SU-DHL-6 (cell line): Measurements from ENCODE around the gene RASIP1.
"Not testable (repeated sequence)": the region's sequence is repeated elsewhere in the genome, so short reads cannot be mapped to it uniquely, and the experiment has no call there.

Source experiments
- H2AFZ ChIP-seq: fragments of 200-600 bp; sonication (generic); 2 replicates; pipeline ENCODE4 v1.6.1; 2014; ENCODE audit warnings: low read depth, mild to moderate bottlenecking, moderate library complexity, mixed read lengths, antibody characterized with exemption, low read length; ENCODE audit not compliant: severe bottlenecking
- H3F3A ChIP-seq: fragments of 200-600 bp; shearing (Covaris generic); 2 replicates; pipeline ENCODE4 v1.6.0; 2016; ENCODE audit warnings: antibody characterized with exemption, mild to moderate bottlenecking; ENCODE audit not compliant: insufficient read depth
- H3K27ac ChIP-seq: fragments of 200-600 bp; sonication (generic); 2 replicates; pipeline ENCODE4 v1.5.1; 2016; ENCODE audit warnings: low read depth, mild to moderate bottlenecking, low read length, moderate library complexity, mixed read lengths
- H3K27me3 ChIP-seq: fragments of 200-600 bp; sonication (generic), shearing (Covaris generic); 2 replicates; pipeline ENCODE4 v1.6.0; 2014; ENCODE audit warnings: mild to moderate bottlenecking, low read length
- H3K36me3 ChIP-seq: fragments of 200-600 bp; sonication (generic); 2 replicates; pipeline ENCODE4 v1.6.1; 2014; ENCODE audit warnings: mild to moderate bottlenecking, low read length, mixed read lengths
- H3K4me2 ChIP-seq: fragments of 300-600, 200-600 bp; shearing (Covaris generic), sonication (generic); 2 replicates; pipeline ENCODE4 v1.6.0; 2014; ENCODE audit warnings: low read length, low read depth, mild to moderate bottlenecking; ENCODE audit not compliant: poor library complexity, severe bottlenecking
- H3K4me3 ChIP-seq: fragments of 200-600 bp; sonication (generic); 2 replicates; pipeline ENCODE4 v1.5.1; 2014; ENCODE audit warnings: antibody characterized with exemption, low read length, mild to moderate bottlenecking, mixed read lengths; ENCODE audit not compliant: insufficient read depth, poor library complexity, severe bottlenecking
- H3K79me2 ChIP-seq: fragments of 200-600 bp; sonication (generic); 2 replicates; pipeline ENCODE4 v1.6.1; 2014; ENCODE audit warnings: mild to moderate bottlenecking, low read length, moderate library complexity; ENCODE audit not compliant: insufficient read depth
- H3K9ac ChIP-seq: fragments of 200-600 bp; sonication (generic); 2 replicates; pipeline ENCODE4 v1.7.0; 2014; ENCODE audit warnings: mild to moderate bottlenecking, low read length
- H3K9me2 ChIP-seq: fragments of 200-600 bp; sonication (generic); replicated peaks from 2 replicates; pipeline ENCODE4 v1.6.1; 2014; ENCODE audit warnings: low read length; ENCODE audit not compliant: insufficient read depth
- H3K9me3 ChIP-seq: fragments of 200-600 bp; sonication (generic); 2 replicates; pipeline ENCODE4 v1.6.1; 2014; ENCODE audit warnings: low read length, mixed read lengths; ENCODE audit not compliant: insufficient read depth
- H4K20me1 ChIP-seq: fragments of 200-600 bp; sonication (generic); 2 replicates; pipeline ENCODE4 v1.6.1; 2014; ENCODE audit warnings: low read depth, mild to moderate bottlenecking, antibody characterized with exemption, low read length, moderate library complexity, mixed read lengths
- CTCF ChIP-seq: fragments of 200-600 bp; sonication (generic); IDR thresholded peaks from one replicate; pipeline ENCODE4 v1.5.1; 2017; ENCODE audit warnings: antibody characterized with exemption, mild to moderate bottlenecking, low read length, moderate library complexity; ENCODE audit not compliant: insufficient read depth, poor library complexity, severe bottlenecking
- EZH2phosphoT487 ChIP-seq: fragments of 200-600 bp; sonication (generic), shearing (Covaris generic); conservative IDR thresholded peaks from 2 replicates; pipeline ENCODE4 v1.6.1; 2018; ENCODE audit warnings: mild to moderate bottlenecking, antibody characterized with exemption, low read length, moderate library complexity, mixed read lengths

RASIP1 gene

GRCh38 chr19:48770266-48770665 is 29.9 kb upstream of the RASIP1 start:
- Histone ChIP-seq H4K20me1 (no peaks in the 10 kb centered on the region), H3K9ac (no peak overlapping the region), H3K4me2 (no peak overlapping the region), H3K27me3 (no peaks in the 10 kb centered on the region), H3K27ac (no peak overlapping the region), H2AFZ (no peak overlapping the region), H3K9me2 (no peaks in the 10 kb centered on the region), H3K36me3 (no peaks in the 10 kb centered on the region), H3K9me3 (no peaks in the 10 kb centered on the region), H3K4me3 (no peak overlapping the region), H3K79me2 (no peaks in the 10 kb centered on the region), H3F3A (no peaks in the 10 kb centered on the region)
- no peak for TF ChIP-seq CTCF
- no peak for TF ChIP-seq EZH2phosphoT487

- Histone ChIP-seq H3K9me3 (no peaks in the 10 kb centered on the region), H3K4me3 (no peak overlapping the region), H3K27me3 (no peaks in the 10 kb centered on the region), H3K79me2 (no peaks in the 10 kb centered on the region), H3K9ac (no peak overlapping the region), H3K9me2 (no peaks in the 10 kb centered on the region), H3K4me2 (no peak overlapping the region), H3K27ac (no peak overlapping the region), H3F3A (no peaks in the 10 kb centered on the region), H2AFZ (no peak overlapping the region), H3K36me3 (no peaks in the 10 kb centered on the region), H4K20me1 (no peaks in the 10 kb centered on the region)
- TF ChIP-seq EZH2phosphoT487 (no peak), CTCF (no peak)
Measured at GRCh38 chr19:48768994-48769713, 28.7 kb upstream of the RASIP1 start.

GRCh38 chr19:48768171-48768753 is 27.9 kb upstream of the RASIP1 start:
- not testable (repeated sequence) for H3F3A ChIP-seq

GRCh38 chr19:48765816-48766215 is 25.4 kb upstream of the RASIP1 start:
- H3K36me3 ChIP-seq, H3K79me2 ChIP-seq, H3K27ac ChIP-seq, H3K4me3 ChIP-seq, H3K27me3 ChIP-seq, H3K9me2 ChIP-seq, H3K9ac ChIP-seq, H3K4me2 ChIP-seq, H2AFZ ChIP-seq, H3F3A ChIP-seq, H3K9me3 ChIP-seq, H4K20me1 ChIP-seq: not testable (repeated sequence)

More at GRCh38 chr19:48768171-48768753, 27.9 kb upstream of the RASIP1 start:
- H3K9me3 ChIP-seq, H3K27ac ChIP-seq, H3K79me2 ChIP-seq, H3K4me2 ChIP-seq, H3K27me3 ChIP-seq, H3K9me2 ChIP-seq, H2AFZ ChIP-seq, H3K36me3 ChIP-seq, H3K9ac ChIP-seq, H4K20me1 ChIP-seq, H3K4me3 ChIP-seq: not testable (repeated sequence)
